Endothelial cell of umbilical vein (primary cell): ENCODE measurements around the gene HSPA12A.

Experiments
- CTCF ChIP-seq, 2 donors: IDR thresholded peaks; 1 replicate in 1 of 2; 2 replicates in 1 of 2; pipeline ENCODE4 v1.5.1; 2011; ENCODE audit warnings: low read length in 2 of 2, mild to moderate bottlenecking in 2 of 2, moderate library complexity in 2 of 2, control low read depth in 1 of 2, inconsistent platforms in 1 of 2, low read depth in 1 of 2; ENCODE audit not compliant: insufficient read depth in 1 of 2; ENCODE audit errors: extremely low read depth in 1 of 2
- EZH2 ChIP-seq: IDR thresholded peaks from 2 replicates; pipeline ENCODE4 v1.6.1; 2012; ENCODE audit warnings: borderline replicate concordance, low read depth, mild to moderate bottlenecking, moderate library complexity, low read length, inconsistent platforms; ENCODE audit not compliant: severe bottlenecking
- JUN ChIP-seq: IDR thresholded peaks from 2 replicates; pipeline ENCODE4 v1.6.1; 2011; ENCODE audit warnings: borderline replicate concordance, low read depth; ENCODE audit not compliant: insufficient read length, insufficient read depth
- MAX ChIP-seq: IDR thresholded peaks from 2 replicates; pipeline ENCODE4 v1.6.1; 2011; ENCODE audit not compliant: insufficient read depth, insufficient read length
- POLR2A ChIP-seq: IDR thresholded peaks from 2 replicates; pipeline ENCODE4 v1.6.1; 2012; ENCODE audit warnings: low read depth, mild to moderate bottlenecking, control low read depth, low read length
- POLR2AphosphoS5 ChIP-seq: IDR thresholded peaks from 2 replicates; pipeline ENCODE4 v1.6.1; 2012; ENCODE audit warnings: low read depth, mild to moderate bottlenecking, control low read depth, low read length, moderate library complexity; ENCODE audit not compliant: insufficient read depth

GRCh38 chr10:116769791-116770190, 27.4 kb upstream of the HSPA12A start:
- TF ChIP-seq CTCF (IDR thresholded peaks at IDR 0.05; ENCODE audit: extremely low read depth in 1 of 2, insufficient read depth in 1 of 2, low read depth in 1 of 2, low read length in 2 of 2) (no peak), POLR2A (no peak), MAX (no peak), POLR2AphosphoS5 (no peak), JUN (no peak), EZH2 (no peak)
